Stimulated activated CD4-positive, alpha-beta T cell treated with anti-CD3 and anti-CD28 coated beads, TNF-alpha, amount 100 ng/mL, for 4 hours (primary cell): ENCODE data around the gene MACROD2.

Source experiments
- DNase-seq, 3 experiments: peaks; one replicate each; pipeline ENCODE4 v3.0.0-alpha.2; 2020; ENCODE audit warnings: low read depth in 3 of 3

MACROD2 gene

DNA sequence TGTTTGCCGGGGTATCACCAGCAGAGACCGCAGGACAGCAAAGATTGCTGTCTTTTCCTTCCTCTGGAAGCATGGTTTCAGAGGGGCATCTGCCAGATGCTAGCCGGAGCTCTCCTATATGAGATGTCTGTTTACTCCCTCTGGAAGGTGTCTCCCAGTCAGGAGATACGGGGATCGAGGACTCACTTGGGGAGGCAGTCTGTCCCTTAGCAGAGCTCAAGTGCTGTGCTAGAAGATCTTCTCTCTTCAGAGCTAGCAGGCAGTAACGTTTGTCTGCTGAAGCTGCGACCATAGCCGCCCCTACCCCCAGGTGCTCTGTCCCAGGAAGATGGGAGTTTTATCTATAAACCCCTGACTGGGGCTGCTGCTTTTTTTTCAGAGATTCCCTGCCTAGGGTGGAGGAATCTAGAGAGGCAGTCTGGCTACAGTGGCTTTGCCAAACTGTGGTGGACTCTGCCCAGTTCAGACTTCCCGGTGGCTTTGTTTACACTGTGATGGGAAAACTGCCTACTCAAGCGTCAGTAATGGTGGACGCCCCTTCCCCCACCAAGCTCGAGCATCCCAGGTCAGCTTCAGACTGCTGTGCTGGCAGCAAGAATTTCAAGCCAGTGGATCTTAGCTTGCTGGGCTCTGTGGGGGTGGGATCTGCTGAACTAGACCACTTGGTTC is 475.0 kb downstream of the MACROD2 start:
- no peak for DNase-seq

DNA sequence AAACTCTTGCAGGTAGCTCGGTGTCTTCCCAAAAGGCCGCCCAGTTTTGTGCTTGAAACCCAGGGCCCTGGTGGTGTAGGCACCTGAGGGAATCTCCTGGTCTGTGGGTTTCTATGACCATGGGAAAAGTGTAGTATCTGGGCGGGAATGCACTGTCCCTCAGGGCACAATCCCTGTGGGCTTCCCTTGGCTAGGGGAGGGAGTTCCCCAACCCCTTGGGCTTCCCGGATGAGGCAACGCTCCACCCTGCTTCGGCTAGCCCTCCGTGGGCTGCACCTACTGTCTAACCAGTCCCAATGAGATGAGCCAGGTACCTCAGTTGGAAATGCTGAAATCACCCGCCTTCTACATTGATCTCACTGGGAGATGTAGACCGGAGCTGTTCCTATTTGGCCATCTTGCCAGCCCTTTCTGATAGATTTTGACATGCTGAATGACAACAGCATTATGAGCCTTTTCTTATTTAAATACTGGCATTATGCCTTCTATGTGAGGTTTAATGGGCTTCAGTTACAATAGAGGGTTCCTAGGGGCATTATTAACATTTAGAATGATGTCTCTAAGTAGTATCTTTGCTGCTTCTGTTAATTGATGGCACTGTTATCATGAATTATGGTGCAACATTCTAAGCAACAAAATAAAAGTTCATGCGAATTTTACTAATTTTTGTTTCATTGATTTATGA is 475.8 kb downstream of the MACROD2 start:
- no peak for DNase-seq

DNA sequence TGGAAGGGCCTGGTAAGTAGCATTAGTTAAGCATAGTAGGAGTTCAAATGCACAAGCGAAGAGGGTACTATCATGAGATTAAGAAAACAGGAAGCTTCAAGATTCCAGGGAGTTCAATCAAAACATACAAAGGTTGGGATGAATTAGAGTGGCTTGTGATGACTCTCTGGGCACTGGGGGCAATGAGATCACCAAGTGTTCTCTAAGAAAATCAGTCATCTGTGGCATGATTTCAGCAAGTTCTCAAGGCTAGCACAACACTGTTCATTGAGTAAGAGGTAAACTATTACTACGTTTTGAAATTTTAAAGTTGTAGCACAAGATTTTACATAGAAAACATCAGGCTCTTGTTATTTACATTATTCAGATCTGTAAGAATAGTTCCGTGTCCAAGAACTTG is 481.8 kb downstream of the MACROD2 start:
- DNase-seq = no peak

DNA sequence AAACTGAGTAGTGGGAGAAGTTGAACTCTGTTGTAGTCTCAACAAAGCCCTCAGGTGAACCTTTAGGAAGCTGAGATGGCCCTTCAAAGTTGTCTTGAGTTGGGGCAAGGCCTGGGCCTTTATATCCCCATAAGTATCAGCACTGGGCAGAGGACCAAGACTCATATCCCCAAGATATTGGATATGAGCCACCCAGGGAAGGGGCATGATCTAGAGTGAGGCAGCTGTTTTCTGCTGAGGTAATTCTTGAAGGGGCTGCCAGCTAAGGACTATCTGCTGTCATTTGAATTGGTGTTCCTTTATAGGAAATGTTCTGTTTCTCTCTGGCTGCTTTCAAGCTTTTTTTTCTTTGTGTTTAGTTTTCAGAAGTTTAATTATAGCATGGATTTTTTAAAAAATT is 482.8 kb downstream of the MACROD2 start:
- no peak for DNase-seq

DNA sequence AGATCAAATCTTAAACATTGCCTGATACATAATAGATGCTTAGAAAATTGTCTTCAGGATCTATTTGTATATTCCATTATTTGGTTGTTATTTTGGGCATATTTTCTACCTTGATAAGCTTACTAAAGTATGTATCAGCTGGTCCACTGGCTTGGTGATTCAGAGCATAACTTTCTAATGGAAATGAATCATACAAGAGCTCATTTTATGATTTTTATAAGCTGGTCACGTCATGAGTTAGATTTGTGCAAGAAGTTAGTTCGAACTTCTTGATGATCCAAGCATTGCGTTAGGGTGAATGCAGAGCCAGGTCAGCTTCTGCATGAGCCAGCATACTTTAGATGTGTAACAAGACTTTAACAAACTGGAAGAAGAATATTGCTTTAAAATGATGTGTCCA is 486.5 kb downstream of the MACROD2 start:
- DNase-seq = no peak

DNA sequence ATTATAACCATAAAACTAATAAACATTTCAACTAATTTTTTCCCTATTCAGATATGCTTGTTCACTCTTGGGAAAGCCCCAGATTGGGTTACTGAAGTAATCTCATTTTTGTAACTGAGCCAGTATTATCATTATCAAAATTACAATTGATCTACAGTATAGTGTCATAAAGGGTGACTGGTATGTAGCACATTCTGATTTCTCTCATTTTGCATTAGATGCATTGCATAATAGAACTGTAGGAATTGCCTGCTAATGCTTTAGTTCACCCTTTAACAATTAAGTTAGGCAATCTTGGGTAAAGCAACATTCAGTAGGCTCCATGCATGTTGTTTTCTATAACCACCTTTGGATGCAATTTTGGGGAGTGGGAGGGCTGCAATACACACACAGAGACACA is 492.9 kb downstream of the MACROD2 start:
- no peak for DNase-seq

DNA sequence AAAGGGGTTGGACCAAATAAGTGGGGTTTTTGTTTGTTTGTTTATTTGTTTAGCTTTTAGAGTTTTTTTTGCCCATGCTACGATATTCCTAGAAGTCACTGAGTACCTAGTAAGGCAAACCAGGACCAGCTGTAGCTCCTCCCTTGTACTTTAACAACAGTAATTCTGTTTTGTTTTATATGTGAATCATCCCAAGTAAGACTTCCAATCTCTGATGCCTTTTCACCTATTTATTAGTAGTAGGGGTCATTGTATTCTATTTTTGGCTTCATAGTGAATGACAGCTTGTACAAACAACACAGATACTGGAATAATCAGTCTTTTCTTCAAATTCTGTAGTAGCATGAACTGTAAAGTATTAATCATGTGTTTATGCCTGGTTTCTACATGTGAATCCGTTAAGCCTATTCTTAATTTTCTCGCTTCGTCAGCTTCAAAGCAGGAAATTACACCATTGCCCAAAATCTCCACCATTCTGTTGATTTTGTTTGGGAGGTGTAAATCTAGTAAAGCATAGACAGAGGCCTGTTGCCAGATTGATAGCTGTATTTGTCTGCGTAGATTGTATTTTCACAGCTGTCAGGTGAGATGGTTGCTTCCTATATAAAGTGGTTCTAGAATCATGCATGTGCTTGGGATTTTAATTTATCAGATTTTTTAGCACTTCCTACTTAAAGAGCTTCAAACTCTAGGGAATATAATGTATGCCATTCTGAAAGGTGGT is 493.6 kb downstream of the MACROD2 start:
- DNase-seq = no peak

DNA sequence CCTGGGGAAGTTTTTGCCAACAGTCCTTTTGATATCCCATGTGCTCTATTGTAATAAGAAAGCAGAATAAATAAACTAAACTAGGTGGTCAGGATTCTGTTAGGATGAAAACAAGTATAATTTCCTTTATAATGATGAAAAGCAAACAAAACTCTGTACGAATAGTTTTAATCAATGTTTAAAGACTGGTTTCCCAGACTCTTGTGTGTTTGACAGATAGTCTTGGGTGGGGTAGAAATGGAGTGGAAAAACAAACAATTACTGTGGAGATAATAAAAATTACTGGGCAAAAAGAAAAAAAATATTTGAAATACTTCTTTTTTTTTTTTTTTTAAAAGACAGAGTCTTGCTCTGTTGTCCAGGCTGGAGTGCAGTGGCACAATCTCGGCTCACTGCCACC is 494.2 kb downstream of the MACROD2 start:
- no peak for DNase-seq

DNA sequence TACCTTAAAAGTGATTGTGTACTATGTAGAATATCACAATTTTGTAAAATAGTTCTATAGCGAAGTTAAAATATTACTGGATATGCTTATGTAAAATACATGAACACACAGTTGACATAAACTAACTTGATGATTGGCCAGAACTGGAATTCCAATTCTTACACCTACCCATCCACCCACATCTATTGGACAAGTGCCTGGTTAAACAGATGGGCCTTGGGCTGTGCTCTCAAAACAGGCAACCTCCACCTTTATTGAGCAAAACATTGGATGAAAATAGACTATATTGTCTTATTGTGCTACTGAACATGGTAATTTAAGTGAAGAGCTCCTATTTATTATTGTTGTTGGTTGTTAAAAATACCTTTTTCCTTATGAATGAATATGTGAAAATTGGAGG is 496.1 kb downstream of the MACROD2 start:
- DNase-seq = no peak

DNA sequence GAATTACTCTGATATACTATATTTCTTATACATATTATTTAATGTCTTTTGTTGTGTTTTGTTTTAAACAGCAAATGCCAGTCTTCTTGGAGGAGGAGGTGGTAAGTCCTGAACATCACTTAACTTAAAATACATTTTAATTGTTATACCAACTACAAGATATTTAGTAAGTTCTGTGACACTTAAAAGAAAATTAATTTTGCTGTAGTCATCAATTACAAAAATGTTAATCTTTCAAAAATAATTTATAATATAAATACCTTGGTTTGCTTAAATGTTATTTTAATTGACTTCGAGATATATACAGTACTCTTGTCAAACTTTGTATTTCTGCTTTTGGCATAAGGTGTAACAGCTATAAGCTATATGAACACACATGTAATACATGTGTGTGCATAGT is 498.1 kb downstream of the MACROD2 start:
- no peak for DNase-seq

DNA sequence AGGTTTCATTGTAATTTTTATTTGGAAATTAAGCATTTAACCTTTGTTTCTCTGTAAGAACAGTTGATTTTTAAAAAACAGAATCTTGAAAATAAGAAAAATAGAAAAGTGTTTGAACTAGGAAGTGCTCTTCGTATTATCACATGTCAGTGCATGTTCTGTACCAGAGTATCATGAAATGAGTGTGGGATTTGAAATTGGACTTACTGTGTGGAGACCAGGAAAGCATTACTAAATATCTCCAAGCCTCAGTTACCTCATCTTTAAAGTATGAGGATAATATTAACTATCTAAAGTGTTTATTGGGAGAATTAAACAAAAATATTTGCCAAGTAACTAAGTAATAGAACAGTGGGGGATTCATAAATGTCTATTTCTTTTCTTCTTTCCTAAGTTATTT is 499.0 kb downstream of the MACROD2 start:
- no peak for DNase-seq

DNA sequence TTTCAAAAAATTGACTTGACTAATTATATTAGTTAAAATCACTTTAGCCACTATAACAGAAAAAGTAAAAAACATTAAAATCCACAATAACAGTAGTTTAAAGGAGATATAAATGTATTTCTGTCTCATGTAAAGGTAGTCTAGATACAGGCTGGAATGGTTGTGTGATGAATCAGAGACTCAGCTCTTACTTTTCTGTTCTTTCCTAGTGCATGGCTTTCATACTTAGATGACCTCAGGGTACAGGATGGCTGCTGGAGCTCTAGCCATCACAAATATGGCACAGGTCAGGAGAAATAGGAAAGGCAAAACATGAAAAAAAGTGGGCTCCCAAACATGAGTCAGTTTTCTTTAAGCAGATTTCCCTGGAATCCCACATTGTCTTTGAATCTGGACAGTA is 499.8 kb downstream of the MACROD2 start:
- no peak for DNase-seq

DNA sequence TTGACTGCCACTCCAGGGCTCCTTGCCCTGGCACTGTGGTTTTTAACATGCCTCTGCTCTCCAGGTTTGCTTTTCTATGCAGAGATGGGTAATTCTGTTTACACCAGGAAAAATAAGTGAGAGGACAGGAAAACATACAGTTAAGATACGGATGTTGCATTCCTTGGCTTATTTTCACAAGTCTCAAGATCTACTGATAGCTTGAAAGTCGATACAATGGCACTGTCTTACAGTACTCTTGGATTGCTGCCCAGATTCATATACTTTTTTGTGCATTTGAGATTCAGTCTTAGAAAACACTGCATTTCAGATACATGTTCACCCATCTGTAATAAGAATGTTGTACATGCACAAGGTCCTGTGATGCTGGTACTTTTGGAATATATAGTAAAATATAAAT is 501.7 kb downstream of the MACROD2 start:
- no peak for DNase-seq

DNA sequence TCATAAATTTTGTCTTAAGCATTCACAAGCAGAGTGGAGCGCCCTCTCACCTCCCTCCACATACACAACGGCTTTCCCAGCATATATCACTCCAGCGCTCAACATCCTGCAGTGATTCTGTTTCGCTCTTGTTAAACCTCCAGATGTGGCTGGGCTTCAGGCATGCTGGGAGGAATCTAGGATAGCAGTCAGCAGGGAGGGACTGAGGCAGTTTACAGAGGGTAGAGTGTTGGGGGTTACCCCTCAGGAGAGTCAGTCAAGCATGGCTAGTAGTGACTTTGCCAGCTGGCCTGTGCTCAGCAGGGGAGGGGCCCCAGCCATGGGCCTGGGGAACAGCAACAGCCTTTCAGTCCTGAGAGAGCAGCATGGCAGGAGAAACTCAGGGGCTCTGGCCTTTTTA is 503.5 kb downstream of the MACROD2 start:
- DNase-seq = no peak

DNA sequence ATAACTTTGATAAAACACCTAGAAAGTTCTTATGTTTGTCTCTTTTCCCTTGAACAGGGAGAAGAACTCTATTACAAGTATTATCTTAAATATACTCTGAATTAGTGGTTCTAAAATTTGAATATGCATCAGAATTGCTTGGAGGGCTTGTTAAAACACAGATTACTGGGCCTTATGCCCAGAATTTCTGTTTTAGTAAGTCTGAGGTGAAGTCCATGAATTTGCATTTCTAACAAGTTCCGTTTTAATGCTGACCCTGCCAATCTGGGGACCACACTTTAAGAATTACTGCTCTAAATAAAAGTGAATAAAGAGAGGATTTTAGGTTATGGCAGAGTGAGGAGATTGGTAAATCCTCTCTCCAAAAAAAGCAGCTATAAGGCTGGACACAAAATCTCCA is 510.2 kb downstream of the MACROD2 start:
- DNase-seq = no peak

DNA sequence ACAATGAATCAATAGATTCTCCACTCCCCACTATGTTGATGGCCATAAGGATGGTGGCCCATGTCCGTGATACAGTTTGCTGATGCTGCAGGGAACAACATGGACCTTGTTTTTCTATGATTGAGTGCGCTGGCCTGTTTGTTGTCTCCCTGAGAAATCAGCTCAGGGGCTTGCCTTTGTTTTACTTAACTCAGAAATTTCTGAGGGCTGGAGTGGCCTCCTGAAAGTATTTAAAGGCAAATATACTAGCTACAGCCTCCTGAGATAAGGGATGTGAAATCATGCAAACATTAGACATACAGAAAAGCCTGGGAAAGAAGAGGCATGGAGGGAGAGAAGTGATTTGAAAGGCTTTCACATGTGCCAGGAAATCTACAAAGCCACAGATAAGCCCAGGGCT is 512.4 kb downstream of the MACROD2 start:
- no peak for DNase-seq

DNA sequence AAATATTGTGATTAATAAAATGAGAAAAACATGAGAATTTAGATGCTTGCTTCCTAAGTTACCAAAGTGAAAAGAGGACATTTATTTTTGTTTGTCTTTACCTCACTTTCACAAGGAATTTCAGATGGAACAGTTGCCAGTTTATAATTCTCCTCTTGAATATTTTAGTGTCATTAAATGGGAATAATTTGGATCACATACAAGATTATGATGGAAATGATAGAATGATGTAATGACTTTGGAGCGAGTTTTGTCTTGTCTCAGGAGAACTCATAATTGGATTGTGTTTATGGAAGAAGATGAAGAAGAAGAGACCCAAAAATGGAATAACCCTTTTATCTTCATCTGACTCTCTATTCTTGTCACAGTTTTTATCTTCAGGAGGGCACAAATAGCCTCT is 515.0 kb downstream of the MACROD2 start:
- no peak for DNase-seq

DNA sequence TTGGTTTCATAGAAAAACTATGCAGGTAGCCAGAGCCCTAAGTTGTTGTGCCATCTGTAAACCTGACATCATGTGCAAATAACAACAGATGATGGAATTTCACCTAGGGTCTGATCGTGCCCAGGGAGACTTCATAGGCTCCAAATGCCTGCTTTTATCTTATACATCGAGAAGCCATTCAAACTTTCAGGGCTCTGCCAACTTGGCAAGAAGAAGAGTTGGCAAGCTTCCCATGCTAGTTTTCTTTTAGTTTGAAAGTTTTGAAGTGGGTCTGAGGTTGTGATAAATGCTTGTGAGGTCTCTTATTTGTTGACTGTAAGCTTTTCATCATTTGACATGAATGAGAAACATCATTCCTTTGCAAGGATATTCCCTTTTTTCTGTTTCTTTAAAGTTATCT is 517.5 kb downstream of the MACROD2 start:
- no peak for DNase-seq

DNA sequence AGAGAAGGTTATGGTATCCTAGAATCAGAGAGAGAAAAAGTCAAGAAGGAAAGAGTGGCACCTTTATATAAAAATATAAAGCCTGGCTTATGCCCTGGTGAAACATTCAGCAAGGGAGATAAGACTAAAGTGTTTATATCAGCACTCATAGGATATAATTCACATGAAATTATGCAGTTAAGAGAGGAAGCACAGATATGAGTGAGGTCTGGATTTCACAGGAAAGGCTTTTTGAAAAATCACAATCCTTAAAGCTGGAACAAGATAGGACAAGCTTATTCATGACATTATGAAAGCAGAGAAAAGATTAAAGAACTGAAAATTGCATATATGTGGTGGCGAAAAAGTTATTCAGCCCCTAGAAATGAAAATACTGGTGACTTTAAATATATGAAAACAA is 523.3 kb downstream of the MACROD2 start:
- no peak for DNase-seq

DNA sequence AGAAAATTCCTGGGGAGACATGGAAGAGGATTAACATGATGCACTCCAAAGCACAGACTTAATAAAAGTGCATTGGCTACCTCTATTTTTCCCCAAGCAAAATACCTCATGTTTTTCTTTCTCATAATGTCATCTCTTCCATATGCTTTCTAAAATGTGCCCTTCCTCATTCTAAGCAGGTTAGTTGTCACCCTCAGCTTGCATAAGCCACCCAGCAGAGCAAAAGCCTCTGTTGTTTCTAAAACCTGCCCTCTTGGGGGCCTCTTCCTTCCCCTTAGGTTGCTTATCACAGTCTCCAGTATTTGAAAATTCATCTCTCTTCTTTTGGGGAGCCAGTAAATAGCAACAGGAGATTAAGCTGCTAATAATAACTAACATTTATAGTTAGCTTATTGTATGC is 525.7 kb downstream of the MACROD2 start:
- no peak for DNase-seq

DNA sequence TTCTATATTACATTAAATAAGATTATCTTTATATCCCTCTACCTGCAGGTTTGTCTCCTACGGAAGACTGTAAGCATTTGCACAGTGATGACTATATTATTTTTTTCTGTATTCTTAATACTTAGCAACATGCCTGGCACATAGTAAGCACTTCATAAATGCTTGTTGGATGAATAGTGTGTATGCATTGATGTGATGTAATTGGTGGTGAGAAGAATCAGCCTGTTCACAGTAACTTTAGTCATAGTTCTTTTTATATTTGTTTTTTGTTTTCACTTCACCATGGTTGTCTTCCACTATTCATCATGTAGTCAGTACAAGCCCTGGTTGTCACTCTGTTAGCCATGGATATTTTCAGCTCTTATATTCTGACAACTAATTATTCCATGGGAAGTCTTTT is 526.1 kb downstream of the MACROD2 start:
- DNase-seq = no peak

DNA sequence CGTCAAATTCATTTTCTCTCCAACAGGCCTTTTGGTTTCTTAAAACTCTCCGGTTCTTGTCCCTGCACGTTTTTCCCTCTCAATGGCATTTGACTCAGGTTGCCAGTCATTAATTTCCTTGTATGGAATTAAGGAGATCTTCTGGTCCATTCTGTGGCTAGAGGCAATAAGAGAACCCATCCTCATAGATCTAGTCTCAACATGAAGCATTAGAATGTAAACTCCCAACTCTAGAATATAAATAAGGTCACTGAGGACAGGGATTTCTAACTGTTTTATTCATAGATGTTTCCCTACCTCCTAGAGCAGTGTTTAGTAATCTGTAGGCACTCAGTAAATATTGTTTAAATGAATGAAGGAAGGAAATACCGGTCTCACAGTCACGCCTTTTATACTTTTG is 527.3 kb downstream of the MACROD2 start:
- DNase-seq = no peak

DNA sequence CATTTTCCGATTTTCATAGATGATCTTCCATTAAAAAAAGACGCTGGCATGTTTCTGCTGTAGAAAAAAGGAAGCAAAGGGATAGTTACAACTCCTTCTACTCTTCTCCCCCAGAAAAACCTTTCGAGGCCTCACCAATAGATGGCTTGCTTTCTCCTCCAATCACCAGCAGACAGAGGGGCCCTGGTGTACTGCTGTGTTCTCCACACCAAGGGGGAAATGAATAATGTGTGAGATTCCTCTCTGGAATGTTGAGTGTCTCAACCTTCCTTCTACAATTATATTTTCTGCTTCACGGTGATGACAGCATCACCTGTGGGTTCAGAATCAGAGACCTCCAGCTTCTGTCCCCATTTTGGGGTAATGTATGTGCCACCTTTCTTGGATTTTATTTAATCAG is 527.8 kb downstream of the MACROD2 start:
- DNase-seq = no peak
